ENCODE data around the gene SNX33. TPM values are rescaled to one million over a fixed set of nuclear protein-coding genes. Genes with fewer than 3 reads are reported as not detected.

SNX33 gene
- total RNA-seq, 1 experiment from 2014 or later, result 19.8 TPM

GRCh38 chr15:75663931-75664421 is 16.3 kb downstream of the SNX33 start:
- H3K9me3 Mint-ChIP-seq, result no peaks in the 10 kb centered on the region
- no peaks in the 10 kb centered on the region for H3K27me3 Mint-ChIP-seq (ENCODE audit: low read depth)
- no peak for DNase-seq (ENCODE audit: low spot score)
- ChIA-PET CTCF (interaction anchor here (1.0 kb wide), 1 partner anchor 16 kb away, joined by 3 read pairs; the partner anchor contains the start of gene SNX33), POLR2A (no interaction called here)
- H3K36me3 Mint-ChIP-seq, result no peaks in the 10 kb centered on the region; the same call in 1 of the 2 replicates
- TF ChIP-seq ATF2 (CRISPR knock-in tag; IDR thresholded peaks at IDR 0.05; ENCODE audit: borderline replicate concordance, low read depth) (no peak), PRRX2 (CRISPR knock-in tag; IDR thresholded peaks at IDR 0.05) (no peak), ESRRA (CRISPR knock-in tag; IDR thresholded peaks at IDR 0.05; ENCODE audit: borderline replicate concordance) (no peak), PREB (CRISPR knock-in tag; IDR thresholded peaks at IDR 0.05; ENCODE audit: borderline replicate concordance) (no peak), MYBL2 (CRISPR knock-in tag; IDR thresholded peaks at IDR 0.05) (no peak), ZNF423 (CRISPR knock-in tag; IDR thresholded peaks at IDR 0.05) (no peak)
- TF ChIP-seq, protein P1, sequence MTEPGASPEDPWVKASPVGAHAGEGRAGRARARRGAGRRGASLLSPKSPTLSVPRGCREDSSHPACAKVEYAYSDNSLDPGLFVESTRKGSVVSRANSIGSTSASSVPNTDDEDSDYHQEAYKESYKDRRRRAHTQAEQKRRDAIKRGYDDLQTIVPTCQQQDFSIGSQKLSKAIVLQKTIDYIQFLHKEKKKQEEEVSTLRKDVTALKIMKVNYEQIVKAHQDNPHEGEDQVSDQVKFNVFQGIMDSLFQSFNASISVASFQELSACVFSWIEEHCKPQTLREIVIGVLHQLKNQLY (CRISPR knock-in tag; IDR thresholded peaks at IDR 0.05), result no peak
- no peak for ATAC-seq
- no peaks in the 10 kb centered on the region for H3K4me1 Mint-ChIP-seq
- H3K27ac Mint-ChIP-seq, result no peak overlapping the region
- H3K4me3 Mint-ChIP-seq, result no peak overlapping the region

DNA sequence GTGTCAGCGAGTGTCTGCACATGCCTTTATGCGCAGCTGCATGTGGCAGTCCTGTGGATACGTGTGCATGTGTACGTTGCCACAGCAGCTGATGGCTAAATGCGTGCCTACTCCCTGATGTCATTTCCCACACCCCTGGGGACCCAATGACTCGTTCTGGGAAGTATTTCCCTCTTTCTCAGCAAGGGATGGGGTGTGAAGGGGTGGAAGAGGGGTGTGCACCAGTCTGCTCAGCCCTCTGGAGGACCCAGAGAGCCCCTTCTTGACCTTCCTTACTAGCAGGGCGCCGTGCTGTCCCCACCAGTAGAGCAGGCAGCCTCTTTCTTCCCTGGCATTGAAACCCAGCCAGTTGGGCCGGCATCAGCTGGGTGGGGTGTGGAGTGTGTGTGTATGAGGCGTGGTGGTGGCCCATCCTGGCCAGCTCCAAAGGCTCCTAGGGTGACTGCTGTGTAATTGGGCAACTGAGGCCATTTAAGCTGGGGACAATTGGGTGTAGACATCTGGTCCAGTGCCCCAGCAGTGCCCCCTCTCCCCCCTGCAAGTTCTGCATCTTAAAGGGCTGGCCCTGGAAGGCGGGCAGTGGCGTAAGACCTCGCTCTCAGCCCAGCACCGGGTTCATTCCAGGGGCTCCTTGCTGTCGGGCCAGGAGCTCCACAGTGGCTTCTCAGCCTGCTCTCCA is 19.2 kb downstream of the SNX33 start:
- Mint-ChIP-seq H3K27me3 (ENCODE audit: low read depth) (no peaks in the 10 kb centered on the region), H3K36me3 (no peaks in the 10 kb centered on the region; the same call in 1 of the 2 replicates), H3K9me3 (no peaks in the 10 kb centered on the region), H3K4me3 (no peak overlapping the region), H3K27ac (peak overlapping the region; percentile 33; the same call in 1 of the 2 replicates), H3K4me1 (peaks cover 4% of the 10 kb centered on the region)
- TF ChIP-seq ZNF232 (CRISPR knock-in tag; IDR thresholded peaks at IDR 0.05), result no peak
- no peak for TF ChIP-seq SMAD3 (CRISPR knock-in tag; IDR thresholded peaks at IDR 0.05; ENCODE audit: borderline replicate concordance)
- TF ChIP-seq ZNF219 (CRISPR knock-in tag; IDR thresholded peaks at IDR 0.05; ENCODE audit: borderline replicate concordance), result no peak
- no peak for TF ChIP-seq ZNF317 (CRISPR knock-in tag; IDR thresholded peaks at IDR 0.05; ENCODE audit: borderline replicate concordance, low read depth)
- TF ChIP-seq AFF4 (CRISPR knock-in tag; IDR thresholded peaks at IDR 0.05; ENCODE audit: borderline replicate concordance), result no peak
- no peak for TF ChIP-seq KAT7 (CRISPR knock-in tag; IDR thresholded peaks at IDR 0.05; ENCODE audit: borderline replicate concordance)
- ATAC-seq (no peak), DNase-seq (ENCODE audit: low spot score) (no peak)
- POLR2A ChIA-PET, result no interaction called here
- CTCF ChIA-PET, result interaction anchor here (0.6 to 0.9 kb wide), 2 partner anchors 19 to 66 kb away, joined by 3 read pairs; partner anchors contain the start of gene SNX33

Measured in WTC11 (cell line).